Mononuclear cell (primary cell): ENCODE data around the gene DDC. TPM values are rescaled to one million over a fixed set of nuclear protein-coding genes. Genes with fewer than 3 reads are reported as not detected.

Experiments used
- H3K27me3 ChIP-seq: 2 replicates; pipeline ENCODE4 v1.6.0; 2011; ENCODE audit warnings: low read length, control low read depth; ENCODE audit not compliant: insufficient read depth
- H3K4me1 ChIP-seq: 2 replicates; pipeline ENCODE4 v1.5.1; 2011; ENCODE audit warnings: mild to moderate bottlenecking, low read length, control low read depth; ENCODE audit not compliant: insufficient read depth
- H3K4me3 ChIP-seq: 2 replicates; pipeline ENCODE4 v1.5.1; 2011; ENCODE audit warnings: mild to moderate bottlenecking, low read length, moderate library complexity
- H3K9me3 ChIP-seq: 2 replicates; pipeline ENCODE4 v1.5.1; 2011; ENCODE audit warnings: low read depth, mild to moderate bottlenecking, control low read depth, low read length
- total RNA-seq: library from RNA; depleted of rRNA; stranded (reverse); fragments of >200 nt; gene quantifications from one replicate; pipeline ENCODE4 v1.2.3, GENCODE V29; 2012

Gene DDC
- total RNA-seq, 1 donor = not detected

DNA sequence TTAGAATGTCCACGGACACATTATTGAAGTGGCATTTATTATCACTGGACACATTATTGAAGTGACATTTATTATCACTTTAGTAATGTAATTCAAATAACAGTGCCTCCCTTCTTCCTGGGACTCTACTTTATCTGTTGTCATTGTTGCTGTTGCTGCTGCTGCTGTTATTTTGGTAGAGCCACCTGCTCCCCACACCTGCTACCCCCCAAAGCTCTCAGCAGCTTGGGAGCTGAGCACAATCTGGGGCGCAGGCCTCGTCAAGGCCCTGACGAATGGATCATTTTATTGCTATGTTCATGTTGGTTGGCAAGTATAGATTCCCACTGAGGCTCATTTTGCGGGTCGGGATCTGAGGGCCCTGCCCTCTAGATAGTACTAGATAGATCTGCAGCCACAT is 139.9 kb downstream of the DDC start:
- no peaks in the 10 kb centered on the region for H3K4me1 ChIP-seq
- H3K9me3 ChIP-seq = no peaks in the 10 kb centered on the region
- H3K4me3 ChIP-seq = no peak overlapping the region
- H3K27me3 ChIP-seq = no peaks in the 10 kb centered on the region

DNA sequence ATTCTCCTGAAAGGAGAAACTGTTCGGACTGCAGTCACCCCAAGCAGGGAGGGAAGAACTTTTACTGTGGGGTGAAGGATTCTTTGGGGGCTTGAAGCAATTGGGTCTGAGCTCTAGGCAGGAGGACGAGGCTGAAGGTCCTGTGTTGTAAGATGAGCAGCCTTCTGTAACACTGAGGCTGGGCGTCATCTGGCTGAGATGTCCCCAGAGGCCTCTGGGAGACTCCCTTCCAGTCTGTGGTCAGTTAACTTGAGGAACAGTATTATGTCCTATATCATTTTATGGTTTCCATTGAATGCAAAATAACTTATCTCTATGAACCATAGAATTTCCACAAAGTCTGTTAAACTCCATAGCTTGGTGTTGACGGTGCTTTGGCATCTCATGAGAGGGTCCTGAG is 141.3 kb downstream of the DDC start:
- Histone ChIP-seq H3K9me3 (no peaks in the 10 kb centered on the region), H3K4me1 (no peaks in the 10 kb centered on the region), H3K4me3 (no peak overlapping the region), H3K27me3 (no peaks in the 10 kb centered on the region)

DNA sequence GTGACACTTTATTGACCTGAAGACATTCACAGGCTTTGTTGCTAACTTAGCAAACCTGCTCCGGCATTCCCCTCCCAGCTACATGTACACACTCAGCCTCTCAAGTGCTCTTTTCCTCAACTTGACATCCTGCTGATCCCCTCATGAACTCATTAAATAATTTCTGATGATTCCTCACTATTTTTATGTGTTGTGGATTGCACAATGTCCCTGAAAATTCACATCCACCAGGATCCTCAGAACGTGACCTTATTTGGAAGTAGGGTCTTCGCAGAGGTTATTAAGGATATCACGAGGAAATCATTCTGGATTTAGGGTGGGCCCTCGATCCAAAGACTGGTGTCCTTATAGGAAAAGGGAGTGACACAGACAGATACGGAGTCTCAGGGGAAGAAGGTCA is 142.3 kb downstream of the DDC start:
- Histone ChIP-seq H3K27me3 (no peaks in the 10 kb centered on the region), H3K9me3 (no peaks in the 10 kb centered on the region), H3K4me1 (peaks cover 7% of the 10 kb centered on the region), H3K4me3 (no peak overlapping the region)

DNA sequence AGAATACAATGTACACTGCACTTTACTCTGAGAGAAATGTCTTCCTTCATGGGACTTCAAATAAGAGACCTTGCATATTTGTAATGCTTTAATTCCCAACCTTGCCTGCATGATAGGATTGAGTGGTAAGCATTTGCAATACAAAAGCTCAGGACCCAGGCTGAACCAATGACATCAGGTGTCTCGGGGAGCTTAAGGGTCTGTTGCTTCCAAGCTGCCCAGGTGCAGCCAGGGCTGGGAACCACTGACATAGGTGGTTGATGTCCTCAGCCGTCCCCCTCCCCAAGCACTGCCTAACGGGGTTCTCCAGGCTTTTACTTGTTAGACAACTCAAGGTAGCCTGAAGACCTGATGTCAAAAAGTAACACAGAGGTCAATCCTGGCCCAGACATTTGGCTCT is 144.2 kb downstream of the DDC start:
- H3K4me3 ChIP-seq = no peak overlapping the region
- no peaks in the 10 kb centered on the region for H3K9me3 ChIP-seq
- no peaks in the 10 kb centered on the region for H3K27me3 ChIP-seq
- H3K4me1 ChIP-seq = peaks cover 25% of the 10 kb centered on the region

DNA sequence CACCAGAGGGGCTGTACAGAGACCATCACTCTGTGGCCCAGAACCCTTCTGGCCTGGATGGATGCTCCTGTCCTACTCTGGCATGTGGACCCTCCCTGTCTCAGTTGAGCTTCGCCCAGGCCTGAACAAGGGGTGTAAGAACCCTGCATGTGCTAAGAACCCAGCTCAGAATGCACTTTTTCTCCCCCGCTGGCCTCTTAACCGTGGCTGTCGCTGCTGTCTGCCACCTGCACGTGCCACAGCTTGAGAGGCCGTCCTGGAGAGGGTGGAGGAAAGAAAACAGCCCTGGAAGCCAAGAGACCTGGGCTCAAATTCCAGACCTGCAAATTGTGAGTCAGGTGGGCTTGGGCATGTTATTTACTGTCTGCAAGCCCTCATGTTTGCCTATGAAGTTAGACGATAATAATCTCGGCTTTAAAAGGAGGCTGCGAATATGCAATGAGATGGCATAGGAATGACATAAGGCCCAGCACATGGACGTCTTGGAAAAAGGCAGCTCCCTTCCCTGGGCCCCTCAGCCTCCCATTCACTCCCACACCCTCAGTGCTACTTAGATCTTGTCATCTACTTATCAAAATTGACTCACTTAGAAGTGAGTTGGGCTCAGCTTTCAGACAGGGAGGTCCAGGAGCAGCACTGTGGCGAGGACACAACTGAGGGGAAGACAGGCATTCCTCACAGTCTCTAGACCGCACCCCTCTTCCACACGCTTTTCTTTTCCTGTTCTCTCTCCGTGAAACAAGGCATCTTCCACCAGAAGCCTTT is 146.5 kb downstream of the DDC start:
- H3K27me3 ChIP-seq = no peaks in the 10 kb centered on the region
- H3K4me3 ChIP-seq = no peak overlapping the region
- no peaks in the 10 kb centered on the region for H3K9me3 ChIP-seq
- peaks cover 47% of the 10 kb centered on the region for H3K4me1 ChIP-seq

DNA sequence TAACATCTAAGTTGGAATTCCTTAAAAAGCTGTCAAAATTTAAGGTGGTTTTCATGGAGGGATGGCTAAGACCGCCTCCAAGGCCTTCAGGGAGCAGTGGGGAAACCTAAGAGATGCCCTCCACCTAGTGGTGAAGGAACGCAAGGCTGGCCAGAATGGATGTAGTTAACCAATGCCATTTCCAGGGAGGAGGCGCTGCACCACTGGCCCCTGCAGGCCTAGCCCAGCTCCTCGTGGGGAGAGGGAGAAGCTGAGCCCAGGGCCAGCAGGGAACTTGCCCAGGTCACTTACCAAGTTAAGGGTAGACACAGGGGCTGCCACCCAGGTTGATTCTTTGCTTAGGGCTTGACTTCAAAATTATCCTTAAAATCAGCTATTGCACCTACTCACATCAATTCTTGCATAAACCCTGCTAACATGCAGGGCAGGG is 147.1 kb downstream of the DDC start:
- Histone ChIP-seq H3K9me3 (no peaks in the 10 kb centered on the region), H3K4me3 (no peak overlapping the region), H3K4me1 (peaks cover 53% of the 10 kb centered on the region), H3K27me3 (no peaks in the 10 kb centered on the region)

DNA sequence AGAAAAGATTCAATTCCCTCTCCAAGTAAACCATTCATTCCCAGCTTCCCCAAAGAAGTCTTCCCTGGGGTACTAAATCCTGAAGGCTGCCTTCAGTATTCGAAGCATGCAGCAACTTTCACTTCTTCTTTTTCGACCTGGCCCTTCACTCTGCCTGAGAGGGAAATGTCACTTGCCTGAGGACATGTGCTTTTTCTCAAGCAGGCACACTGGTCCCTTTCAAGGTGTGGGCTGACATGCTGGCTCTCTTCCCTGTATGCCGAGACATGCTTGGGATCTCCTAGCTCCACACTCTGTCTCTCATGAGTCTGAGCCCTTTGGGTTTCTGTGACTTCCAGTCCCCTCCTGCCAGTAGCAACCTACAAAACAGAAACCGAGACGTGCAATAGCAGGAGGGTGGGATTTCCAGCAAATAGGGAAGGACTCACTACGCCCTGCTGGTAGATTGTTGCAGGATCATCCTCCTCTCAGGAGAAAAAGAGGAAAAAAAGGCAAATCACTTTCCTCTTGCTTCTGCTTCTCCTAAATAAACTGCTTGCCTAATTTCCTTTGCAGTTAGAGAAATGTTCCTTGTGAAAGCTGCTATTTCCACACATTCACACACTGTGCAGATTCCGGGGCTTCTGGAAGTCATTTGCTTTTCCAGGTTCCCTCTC is 148.6 kb downstream of the DDC start:
- H3K4me3 ChIP-seq = no peak overlapping the region
- no peaks in the 10 kb centered on the region for H3K27me3 ChIP-seq
- peaks cover 67% of the 10 kb centered on the region for H3K4me1 ChIP-seq
- no peaks in the 10 kb centered on the region for H3K9me3 ChIP-seq

DNA sequence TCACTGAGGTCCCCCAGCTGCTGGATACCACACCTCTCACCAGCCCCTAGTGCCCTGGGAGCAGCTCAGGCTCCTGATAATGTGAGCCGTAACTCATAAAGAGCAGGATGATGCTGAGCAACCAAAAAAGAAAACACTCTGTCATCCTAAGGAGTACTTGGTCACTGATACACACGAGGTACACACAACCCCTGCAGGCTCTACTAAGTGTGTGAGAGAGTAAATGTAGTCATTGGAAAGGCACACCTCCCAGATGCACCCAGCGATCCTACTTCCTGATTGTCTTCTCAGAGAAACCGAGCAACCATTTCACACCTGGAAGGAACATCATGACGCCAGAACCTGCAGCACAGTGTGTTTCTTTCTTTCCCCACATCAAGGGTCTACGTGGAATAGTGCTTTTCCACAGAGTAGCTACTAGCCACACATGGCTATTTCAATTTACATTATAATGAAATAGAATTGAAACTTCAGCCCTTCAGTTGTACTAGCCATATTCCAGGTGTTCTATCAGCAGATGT is 149.3 kb downstream of the DDC start:
- H3K4me3 ChIP-seq = no peak overlapping the region
- no peaks in the 10 kb centered on the region for H3K27me3 ChIP-seq
- peaks cover 75% of the 10 kb centered on the region for H3K4me1 ChIP-seq
- no peaks in the 10 kb centered on the region for H3K9me3 ChIP-seq

DNA sequence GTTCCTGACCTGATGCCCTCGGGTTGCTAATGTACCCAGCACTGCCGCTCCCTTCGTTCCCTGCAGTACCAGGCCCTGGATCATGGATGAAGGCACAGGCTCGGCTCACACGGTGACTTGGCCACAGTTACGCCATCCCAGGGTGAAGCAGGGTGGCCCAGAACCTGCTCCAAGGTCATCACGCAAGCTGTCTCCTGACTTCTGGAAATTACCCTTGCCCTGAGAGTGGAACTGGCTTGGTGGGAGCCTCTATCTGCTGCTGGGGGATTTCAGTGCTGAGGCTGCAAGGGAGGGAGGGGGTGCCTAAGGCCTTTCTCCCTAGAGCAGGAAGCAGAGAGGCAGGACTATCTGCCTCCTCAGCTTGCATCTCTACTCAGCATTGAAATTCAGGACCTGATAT is 151.6 kb downstream of the DDC start:
- H3K9me3 ChIP-seq = no peaks in the 10 kb centered on the region
- no peaks in the 10 kb centered on the region for H3K27me3 ChIP-seq
- H3K4me1 ChIP-seq = peaks cover 98% of the 10 kb centered on the region
- no peak overlapping the region for H3K4me3 ChIP-seq

DNA sequence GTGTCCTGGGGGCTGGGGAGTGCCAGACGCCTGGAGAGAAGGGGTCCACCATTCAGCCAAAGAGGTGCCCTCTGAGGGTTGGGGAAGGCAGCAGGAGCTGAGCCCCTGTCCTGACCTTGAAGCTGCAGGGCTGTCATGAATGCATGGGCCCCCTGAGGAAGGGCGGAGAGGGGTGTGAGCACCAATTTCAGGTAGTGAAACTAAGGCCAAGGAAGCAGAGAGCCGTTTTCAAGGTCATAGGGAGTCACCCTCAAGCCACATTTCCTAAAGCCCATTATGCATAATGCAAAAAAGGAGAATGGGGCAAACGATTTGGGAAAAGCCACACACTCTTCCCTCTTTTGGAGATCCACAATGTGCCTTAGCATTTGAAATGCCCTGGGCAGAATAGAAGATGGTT is 152.2 kb downstream of the DDC start:
- Histone ChIP-seq H3K27me3 (no peaks in the 10 kb centered on the region), H3K9me3 (no peaks in the 10 kb centered on the region), H3K4me3 (no peak overlapping the region), H3K4me1 (peaks cover 98% of the 10 kb centered on the region)

DNA sequence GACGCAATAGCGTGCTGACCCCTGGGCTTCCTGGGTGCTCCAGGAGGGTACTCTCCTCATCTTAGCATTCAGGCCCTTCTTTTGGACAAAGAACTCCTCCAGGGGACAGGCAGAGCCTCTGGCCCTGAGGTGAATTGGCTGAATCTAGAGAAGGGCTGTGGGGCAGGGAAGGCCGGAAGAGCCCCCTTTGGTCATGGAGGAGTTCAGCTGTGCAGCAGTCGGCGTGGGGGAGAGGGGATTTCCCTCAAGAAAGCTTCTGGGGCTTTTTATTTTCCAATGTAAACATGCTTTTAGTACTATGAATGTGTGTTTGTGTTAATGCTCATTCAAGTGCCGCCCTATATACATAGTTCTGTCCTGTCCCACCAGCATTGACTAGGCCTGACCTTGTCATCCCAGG is 153.9 kb downstream of the DDC start:
- Histone ChIP-seq H3K4me3 (no peak overlapping the region), H3K27me3 (no peaks in the 10 kb centered on the region), H3K4me1 (peaks cover 98% of the 10 kb centered on the region), H3K9me3 (no peaks in the 10 kb centered on the region)

DNA sequence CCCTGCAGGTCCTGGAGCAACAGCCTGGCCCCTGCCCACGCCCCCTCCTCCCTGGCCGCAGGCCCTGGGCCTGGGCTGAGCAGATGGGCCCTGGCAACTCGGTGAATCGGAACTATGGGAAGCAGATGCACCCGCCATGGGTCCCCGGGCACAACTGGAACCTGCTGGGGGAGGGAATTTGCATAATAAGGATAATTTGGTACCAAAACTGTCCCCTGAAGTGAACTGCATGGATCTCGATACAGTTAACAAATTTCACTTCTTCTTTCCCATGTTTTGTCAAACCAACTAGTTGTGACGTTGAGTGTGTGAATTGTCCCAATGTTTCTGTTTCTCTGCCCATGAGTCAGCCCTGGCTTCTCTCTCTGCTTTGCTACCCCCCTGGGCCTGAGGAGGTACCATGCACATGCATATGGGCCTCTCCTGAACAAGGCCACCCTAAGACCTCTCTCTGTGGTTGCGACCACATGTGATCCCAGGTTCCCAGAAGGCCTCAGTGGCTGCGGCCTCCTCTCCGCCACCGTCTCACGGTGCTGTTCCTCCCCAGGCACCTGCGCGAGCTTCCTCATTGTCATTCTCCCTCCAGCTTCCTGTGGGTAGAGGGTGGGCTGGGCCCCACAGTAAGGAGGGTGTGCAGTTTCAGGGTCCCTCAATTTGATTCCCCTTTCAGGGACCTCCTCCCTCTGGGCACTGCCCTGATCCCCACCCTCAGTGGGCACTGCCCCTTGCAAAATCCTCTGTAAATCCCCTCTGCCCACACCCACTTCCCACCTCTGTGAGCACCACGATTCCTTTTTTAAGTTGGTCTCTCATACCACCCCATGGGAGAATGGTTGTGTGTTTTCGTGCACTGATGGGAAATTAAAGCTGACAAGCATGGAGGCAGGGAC is 155.1 kb downstream of the DDC start:
- Histone ChIP-seq H3K4me1 (peaks cover 98% of the 10 kb centered on the region), H3K9me3 (no peaks in the 10 kb centered on the region), H3K27me3 (no peaks in the 10 kb centered on the region), H3K4me3 (no peak overlapping the region)
